ENCODE measurements around the gene DCK. TPM values are rescaled to one million over a fixed set of nuclear protein-coding genes. Genes with fewer than 3 reads are reported as not detected.

Gene DCK
- total RNA-seq, 1 experiment from 2014 or later: 13.7 TPM

- Mint-ChIP-seq H3K27ac (peak overlapping the region in 1 of 3 experiments; percentile 77; a peak in 2 of 7 replicates), H3K4me3 (no peak overlapping the region), H3K27me3 (ENCODE audit: low read depth) (no peaks in the 10 kb centered on the region), H3K36me3 (ENCODE audit: insufficient read depth in 1 of 3, low read depth in 3 of 3) (peaks cover 0 to 2% (median 0%) of the 10 kb centered on the region in 3 experiments; a peak in 2 of 7 replicates), H3K9me3 (no peaks in the 10 kb centered on the region), H3K4me1 (peaks cover 42% of the 10 kb centered on the region in 2 experiments)
- Histone ChIP-seq H4K91ac (ENCODE audit: insufficient read length, low read depth, low read length) (no peak overlapping the region), H2BK120ac (ENCODE audit: low read depth, low read length, poor library complexity, severe bottlenecking) (no peak overlapping the region), H3T11ph (ENCODE audit: low read length) (no peak overlapping the region), H3K27me3 (ENCODE audit: insufficient read depth, low read length) (no peaks in the 10 kb centered on the region), H3K23ac (ENCODE audit: insufficient read length, low read depth, low read length) (no peak overlapping the region), H3K4me2 (ENCODE audit: insufficient read depth, insufficient read length, low read length) (no peak overlapping the region), H2BK20ac (ENCODE audit: low read depth, low read length, poor library complexity, severe bottlenecking) (no peak overlapping the region), H4K20me1 (ENCODE audit: control insufficient read depth, insufficient read depth, insufficient read length) (no peaks in the 10 kb centered on the region), H2BK12ac (ENCODE audit: insufficient read length, low read depth, low read length) (no peak overlapping the region), H3K18ac (ENCODE audit: insufficient read length, low read depth, low read length) (no peak overlapping the region), H3K23me2 (ENCODE audit: insufficient read length, low read depth, low read length, poor library complexity, severe bottlenecking) (no peaks in the 10 kb centered on the region), H3K79me1 (ENCODE audit: insufficient read depth, low read depth, low read length, poor library complexity, severe bottlenecking) (no peaks in the 10 kb centered on the region), H3K27ac (ENCODE audit: insufficient read length, low read depth, low read length) (no peak overlapping the region), H3K14ac (ENCODE audit: insufficient read depth, low read length) (no peak overlapping the region), H3K4me1 (ENCODE audit: insufficient read depth, low read length) (no peaks in the 10 kb centered on the region; the same call in 1 of the 2 replicates), H3K79me2 (ENCODE audit: insufficient read depth, low read length) (peaks cover 2% of the 10 kb centered on the region; the same call in 1 of the 2 replicates), H4K8ac (replicated peaks; ENCODE audit: insufficient read length, low read depth, low read length) (no peak overlapping the region), H3K56ac (ENCODE audit: insufficient read length, low read depth, low read length) (no peak overlapping the region), H4K5ac (ENCODE audit: insufficient read length, low read depth, low read length) (no peak overlapping the region), H3K9me3 (ENCODE audit: control insufficient read depth, low read depth, low read length) (no peaks in the 10 kb centered on the region), H2BK5ac (ENCODE audit: insufficient read length, low read length) (no peak overlapping the region), H3K9ac (ENCODE audit: extremely low read depth, insufficient read length, low read length) (no peak overlapping the region), H2BK15ac (ENCODE audit: low read depth, low read length) (no peak overlapping the region), H3K4ac (ENCODE audit: low read depth, low read length) (no peak overlapping the region), H2AFZ (ENCODE audit: low read length) (no peak overlapping the region), H2AK5ac (ENCODE audit: insufficient read length, low read length) (no peak overlapping the region)
- TF ChIP-seq CTCF (conservative IDR thresholded peaks at IDR 0.05): 0 out of 3 replicates have a peak, but pooled peaks have one; percentile 17
- no peak for DNase-seq
- WGBS (ENCODE audit: extremely low coverage, insufficient read length, low lambda C conversion rate): no CpG with 5 or more reads among the region's 5 CpGs
These were observed 44.7 kb upstream of the DCK start for GRCh38 chr4:70948665-70949260.

Data from H9 (cell line).